GM18498 (cell line): ENCODE measurements around the gene MYZAP.

Experiments used
- ATAC-seq: cut with Tn5 transposase; IDR thresholded peaks from one replicate; pipeline ENCODE4 v1.9.1; 2021; ENCODE audit warnings: mild to moderate bottlenecking, moderate library complexity; ENCODE audit not compliant: unreplicated experiment

Gene MYZAP

DNA sequence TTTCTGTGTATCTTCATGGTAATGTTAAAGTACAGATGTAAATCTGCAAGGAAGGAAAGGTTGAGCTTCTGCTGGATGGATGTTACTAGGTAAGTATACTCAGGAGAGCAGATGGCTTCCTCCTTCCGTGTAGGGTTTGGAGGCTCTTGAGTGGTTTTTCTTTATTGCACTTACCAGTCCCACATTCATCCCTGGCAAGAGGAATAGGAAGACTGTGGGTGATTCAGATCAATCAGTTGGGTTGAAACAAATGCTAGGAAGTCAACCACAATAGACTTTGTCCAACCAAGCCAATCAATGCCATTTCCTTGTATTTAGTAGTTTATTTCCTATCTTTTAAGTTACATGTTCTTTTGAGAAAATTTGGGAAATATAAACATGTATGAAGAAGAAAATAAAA lies 26.6 kb downstream of the MYZAP start:
- ATAC-seq = no peak

DNA sequence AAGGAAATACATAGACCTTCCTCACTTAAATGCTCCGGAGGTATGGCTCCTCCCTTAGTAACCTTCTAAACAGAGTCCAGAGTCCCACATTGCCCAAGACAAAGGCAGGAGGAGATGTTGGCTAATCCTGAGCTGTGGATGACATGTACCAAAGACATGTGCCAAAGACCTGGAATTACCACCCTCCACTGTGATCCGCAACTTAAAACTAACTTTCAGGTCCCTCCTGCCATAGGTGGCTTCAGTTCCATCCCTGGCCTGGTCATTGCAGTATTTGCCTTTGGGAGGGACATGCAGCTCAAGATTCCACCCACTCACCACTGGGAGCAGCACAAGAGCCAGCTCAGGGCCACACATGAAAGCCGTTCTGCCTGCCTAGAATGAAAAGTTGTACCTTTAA lies 28.0 kb downstream of the MYZAP start:
- no peak for ATAC-seq

DNA sequence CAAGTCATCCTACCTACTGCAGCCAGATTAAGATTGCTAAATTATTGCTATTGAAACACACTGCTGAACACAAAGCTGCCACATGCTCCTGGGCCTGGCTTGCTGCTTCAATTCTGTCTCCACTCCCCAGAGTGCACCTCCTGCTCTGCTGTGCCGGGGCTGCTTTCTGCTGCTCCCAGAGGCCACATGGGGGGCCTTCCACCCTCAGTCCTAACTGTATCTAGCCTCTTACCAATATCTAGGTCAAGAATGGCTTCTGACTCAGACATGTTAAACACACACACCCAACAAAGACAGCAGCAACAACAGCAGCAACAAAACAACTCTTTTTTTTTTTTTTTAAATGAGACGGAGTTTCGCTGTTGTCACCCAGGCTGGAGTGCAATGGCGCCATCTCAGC lies 33.0 kb downstream of the MYZAP start:
- ATAC-seq = no peak

DNA sequence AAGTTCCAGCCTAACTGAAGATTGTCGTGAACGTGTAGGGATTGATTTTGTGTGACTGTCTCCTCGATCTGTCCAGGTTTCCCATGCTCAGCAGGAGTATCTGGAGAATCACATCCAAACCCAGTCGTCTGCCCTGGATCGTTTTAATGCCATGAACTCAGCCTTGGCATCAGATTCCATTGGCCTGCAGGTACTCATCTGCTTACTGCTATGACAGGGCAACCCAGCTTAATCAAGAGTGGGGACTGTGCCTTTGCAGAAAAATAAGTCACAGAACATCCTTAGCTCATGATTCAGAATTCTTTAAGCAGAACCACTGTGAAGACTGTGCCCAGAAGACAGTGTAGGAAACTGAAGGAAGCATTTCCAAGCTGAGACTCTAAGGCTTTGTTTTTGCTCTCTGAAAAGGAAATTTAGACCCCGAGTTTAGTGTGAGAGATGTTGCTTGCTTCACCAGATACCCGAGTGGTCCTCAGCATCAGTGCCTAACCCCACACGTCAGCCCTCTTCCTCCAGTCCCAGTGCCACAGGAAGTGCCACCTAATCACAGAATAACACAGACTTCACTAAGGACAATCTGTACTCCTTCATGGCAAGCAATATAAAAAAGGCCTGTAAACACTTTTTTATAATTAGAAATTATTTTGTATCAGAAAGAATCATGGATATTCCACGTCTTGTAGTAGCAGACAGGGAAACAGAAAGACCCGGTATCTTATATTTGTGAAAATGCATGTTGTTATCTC lies 34.2 kb downstream of the MYZAP start:
- ATAC-seq = no peak

DNA sequence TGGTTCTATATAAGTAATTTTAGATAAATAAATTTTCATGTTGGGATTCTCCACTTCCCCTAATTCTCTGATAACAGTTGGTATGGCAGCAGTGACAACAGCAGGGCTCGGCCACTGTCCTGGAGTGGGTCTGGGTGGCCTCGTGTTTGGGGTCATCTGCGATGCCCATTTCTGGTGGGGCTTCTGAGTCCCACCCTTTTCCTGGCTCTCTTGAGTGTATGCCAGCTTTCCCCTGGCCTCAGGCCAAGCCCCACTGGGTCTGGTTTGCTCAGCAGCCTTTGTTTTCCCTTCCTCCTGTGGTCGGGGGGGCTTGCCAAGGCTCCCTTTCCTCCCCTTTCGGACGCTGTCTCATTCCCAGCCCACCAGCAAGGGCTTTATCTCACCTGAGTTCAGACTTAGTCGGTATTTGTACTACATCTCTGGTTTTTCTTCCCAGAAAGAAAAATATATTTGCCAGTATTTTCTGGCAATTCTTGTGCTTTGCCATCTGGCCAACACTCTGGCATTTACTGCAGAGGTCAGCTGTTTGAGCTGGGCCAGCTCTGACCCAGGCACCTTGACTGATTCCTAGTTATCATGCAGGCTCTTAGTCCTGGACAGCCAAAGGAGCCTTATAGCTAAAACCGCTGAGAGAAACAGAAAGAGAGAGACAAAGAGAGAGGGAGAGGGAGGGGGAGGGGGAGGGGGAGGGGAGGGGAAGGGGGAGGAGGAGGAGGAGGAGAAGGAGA lies 35.2 kb downstream of the MYZAP start:
- ATAC-seq = no peak

DNA sequence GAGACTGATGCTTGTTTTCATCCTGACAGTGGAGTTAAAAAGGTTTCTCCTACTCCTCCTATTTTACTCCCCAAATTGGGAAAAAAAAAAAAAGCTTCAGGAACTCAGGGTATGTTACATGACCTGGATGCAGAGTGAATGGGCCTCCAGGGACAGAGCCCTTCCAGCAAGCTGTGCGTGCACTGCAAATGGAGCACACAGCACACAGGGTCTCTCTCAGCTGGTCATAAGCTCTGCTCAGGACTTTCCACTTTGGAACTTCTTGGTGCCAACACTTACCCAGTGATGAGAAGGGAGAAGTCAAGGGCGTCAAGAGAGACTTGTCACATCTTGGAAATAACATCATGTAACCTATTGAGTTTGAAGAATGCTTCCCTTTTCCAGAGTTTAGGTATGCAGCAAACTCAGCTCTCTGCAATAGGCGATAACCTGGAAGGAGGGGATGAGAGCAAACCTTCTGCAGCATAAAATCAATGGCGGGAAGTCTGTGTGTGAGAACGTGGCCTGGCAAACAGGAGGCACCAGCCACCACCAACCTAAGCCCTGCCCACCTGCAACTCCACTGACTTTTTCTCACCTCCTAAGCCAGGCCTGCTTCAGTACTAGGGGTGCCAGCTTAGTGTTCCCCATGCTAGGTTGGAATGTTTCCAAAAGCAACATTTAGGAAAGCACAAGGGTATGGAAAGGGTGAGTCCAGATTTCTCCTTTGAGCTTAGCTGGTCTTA lies 39.8 kb downstream of the MYZAP start:
- ATAC-seq = no peak

DNA sequence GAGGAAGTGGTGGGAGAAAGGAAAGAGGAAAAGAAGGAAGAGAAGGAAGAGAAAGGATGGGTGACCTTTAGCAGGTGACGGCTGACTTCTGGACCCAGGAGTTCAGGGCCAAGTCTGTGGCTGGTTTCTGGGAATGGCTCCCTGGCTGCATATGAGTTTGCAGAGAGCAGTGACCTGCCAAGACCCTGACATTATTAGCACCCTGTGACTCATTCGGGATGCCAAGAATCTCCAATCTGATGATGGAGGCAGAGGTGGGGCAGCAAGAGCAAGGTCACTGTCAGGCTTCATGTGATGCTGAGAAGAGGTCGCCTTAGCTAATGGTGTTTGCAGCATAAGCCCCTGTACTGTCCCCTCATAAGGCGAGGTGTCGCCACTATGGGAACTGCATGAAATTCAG lies 42.6 kb downstream of the MYZAP start:
- ATAC-seq = no peak

DNA sequence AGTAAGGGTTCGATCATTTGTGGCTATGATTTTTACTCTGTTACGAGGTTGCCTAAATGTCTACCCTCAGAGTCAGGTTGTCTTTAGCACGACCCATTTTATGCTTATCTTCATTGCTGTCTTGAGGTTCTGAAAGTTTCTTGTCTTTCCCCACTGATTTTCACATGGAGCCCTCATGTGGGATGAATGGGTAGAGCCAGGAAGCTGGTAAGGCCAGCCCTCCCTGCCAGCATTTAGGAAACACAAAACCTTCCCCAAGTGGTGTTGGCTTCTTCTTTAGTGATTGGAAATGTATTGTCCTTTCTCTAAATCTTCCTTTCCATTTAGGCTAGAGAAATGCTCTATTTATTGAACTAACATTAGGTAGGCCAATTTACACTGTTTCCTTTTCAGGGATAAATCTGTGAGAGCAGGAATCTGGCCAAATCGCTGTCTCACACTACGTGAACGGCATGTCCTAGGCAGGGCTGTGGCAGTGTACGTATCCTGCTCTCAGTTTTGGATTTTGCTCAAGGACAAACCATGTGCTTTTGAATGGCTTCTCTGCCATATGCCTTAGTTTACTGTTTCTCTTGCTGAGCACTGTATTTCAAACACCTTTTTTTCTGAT lies 43.7 kb downstream of the MYZAP start:
- no peak for ATAC-seq

DNA sequence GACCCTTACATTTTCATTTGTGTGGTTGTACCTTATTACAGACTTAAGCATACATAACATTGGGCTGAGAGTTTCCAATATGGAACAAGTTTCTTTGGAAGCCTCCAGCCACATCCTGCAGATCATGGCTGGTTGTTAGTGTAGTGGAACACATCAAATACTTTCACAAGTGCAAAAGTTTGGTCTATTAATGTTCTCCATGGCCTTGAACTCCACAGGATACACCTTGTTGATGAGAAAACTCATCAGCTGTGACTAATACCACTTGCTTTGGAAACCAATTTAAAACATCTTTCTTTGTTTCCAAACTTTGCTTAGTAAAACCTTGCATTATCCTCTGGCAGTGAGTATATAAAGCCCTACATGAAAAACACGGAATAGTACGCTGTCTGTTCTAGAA lies 46.1 kb downstream of the MYZAP start:
- ATAC-seq = no peak

DNA sequence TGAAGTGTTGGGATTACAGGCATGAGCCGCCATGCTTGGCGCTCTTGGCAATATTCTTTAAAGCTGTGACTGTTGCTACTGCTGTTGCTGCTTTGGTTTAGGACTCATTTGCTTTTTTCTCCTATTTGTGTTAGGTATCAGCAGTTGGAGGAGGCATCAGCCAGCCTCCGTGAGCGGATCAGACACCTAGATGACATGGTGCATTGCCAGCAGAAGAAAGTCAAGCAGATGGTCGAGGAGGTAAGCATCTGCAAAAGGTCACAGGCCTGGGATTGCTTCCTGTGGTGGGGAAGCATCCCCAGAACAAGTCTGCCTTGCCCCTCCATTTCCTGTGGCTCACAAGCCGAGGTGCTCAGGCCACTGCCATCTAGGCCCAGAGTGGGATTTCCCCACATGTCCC lies 47.6 kb downstream of the MYZAP start:
- no peak for ATAC-seq

DNA sequence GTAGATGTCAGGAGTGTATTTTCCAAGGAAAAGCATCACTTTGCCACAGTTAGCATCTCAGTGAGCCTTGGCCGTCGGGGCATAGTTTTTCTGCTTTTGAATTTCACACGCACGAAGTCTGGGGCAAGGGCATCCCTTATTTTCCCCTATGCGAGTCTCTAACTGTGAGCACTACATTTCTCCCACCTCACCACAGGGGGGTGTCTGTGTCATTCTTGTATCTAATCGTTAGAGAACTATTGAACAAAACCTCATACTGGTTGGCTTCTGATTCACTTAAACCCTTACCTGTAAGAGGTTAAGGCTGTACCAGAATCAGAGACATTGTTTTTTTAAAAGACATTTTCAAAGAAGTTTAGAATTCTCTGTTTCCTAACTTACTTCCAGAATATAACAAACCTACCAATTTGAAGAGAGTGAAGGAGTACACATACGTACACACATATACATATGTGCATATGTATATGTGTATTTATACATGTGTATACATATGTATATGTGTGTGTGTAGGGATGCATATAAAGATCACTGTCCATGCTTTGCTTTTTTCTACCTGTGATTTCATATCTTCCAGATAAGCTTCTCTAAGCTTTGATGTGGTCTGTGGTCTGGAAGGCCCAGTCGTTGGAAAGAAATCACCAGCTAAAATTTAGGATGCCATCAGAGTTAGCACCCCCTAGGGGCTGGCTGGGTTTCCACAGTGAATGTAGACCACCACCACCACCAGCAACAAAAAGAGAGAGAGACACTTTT lies 49.4 kb downstream of the MYZAP start:
- no peak for ATAC-seq

DNA sequence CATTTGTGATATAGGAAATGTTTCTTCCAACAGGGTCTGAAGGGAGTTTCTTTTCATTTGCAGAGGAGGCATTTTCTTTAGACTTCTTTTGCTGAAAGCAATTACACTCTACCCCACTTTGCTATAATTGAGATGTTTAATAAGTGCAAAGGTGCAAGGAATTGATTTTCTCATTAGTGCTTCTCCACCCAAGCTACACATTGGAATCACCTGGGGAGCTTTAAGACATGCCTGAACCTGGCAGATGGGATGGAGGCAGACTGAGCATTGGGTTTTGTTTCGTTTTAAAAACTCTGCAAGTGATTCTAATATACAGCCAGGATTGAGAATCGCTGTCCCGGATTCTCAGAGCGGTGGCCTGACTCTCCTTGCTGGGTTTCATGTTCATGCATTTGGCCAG lies 52.1 kb downstream of the MYZAP start:
- ATAC-seq = no peak

DNA sequence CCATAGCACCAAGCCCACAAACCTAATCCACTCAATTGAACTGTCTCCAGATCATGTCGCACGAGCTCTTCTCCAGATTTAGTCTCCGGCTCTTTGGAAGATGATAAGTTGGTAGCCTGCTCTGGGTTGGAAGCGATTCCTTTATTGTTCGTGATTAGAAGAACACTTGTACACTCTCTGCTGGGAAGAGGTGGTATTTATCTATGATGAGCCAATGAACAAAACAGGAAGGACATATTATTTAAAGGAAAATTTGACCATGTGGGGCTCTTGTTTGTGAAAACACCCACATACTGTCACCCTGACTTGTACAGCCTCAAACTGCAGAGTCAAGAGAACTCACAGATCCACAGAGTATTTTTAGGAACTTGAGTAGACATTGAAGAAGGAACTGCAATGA lies 54.4 kb downstream of the MYZAP start:
- no peak for ATAC-seq

DNA sequence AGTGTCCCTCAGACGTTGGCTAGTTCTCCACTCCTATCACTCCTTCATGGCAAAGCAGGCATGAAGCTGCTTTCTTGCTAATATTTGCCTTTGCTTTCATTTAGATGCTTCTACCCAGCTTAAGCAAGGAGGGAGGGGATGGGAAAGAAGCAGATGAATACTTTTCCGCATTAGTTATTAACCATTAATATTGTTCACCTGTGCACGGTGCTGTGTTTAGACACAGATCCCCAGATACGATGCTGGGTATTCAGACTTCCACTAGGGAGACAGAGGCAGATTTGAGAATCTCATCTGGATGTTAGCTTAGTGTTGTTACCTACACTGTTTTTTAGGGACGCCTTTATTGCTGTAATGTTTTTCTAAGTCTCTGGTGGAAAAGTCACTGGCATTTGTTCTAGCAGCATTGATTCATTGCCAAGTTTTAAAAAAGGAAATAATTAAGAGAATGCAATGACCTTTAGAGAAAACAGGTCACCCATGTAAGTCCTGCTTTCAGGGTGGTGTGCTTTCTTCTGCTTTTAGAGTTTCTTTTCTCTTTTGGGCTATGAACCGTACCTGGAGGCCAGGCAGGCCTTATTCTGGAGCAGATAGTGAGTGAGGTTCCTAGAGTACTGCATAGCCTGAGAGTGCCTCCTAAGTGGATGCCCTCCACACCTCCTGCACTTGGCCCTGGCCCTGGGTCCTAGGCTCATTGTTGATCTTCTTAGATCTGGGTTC lies 55.5 kb downstream of the MYZAP start:
- peak; percentile 65 for ATAC-seq

DNA sequence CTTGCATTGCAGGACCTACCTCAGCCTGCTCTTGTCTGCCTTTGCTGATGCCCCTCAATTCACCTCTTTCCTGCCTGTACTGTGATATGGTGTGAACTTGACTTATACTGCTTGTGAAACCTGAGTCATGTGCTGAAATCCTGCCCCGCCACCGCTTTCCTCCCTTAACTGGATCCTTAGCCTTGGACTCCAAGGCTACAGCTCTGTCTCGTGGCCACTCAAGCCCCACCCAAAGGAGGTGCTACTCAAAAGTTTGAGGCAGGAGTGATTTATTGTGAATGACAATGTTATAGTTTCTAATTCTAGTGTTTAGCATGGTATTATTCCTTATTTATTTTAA lies 56.1 kb downstream of the MYZAP start:
- ATAC-seq = peak; percentile 54

DNA sequence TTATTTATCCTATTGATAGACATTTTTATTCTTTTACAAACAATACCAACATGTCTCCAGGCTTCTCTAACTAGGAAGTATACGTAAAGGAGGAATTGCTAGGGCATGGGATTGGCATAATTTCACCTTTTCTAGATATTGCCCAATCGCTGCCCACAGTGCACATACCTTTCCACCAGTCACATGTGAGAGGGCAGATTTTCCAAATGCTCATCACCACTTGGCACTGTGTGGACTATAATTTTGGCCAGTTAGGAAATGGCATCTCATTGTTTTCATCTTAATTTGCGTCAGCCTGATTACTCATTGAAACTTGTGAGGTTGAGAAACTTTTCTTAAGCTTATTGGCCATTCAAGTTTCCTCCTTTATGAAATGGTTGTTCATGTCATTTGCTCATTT lies 57.4 kb downstream of the MYZAP start:
- no peak for ATAC-seq

DNA sequence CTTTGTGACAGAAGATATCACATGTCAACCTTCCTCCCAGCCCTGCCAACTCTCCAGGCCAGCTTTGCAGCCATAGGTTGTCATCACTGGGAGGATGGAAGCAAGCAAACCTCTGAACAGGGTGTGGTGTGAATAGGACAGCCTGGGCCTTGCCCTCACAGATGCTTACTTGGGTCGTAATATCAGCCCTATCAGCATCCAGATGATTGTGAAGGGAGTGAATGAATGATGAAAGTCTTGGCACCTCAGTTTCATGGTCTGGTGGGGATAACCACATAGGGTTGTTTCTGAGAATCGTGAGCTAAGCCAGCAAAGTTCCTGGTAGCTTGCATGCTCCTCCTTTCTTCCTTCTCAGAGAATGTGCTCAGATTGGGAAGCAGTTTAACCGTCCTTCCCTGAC lies 59.7 kb downstream of the MYZAP start:
- no peak for ATAC-seq

DNA sequence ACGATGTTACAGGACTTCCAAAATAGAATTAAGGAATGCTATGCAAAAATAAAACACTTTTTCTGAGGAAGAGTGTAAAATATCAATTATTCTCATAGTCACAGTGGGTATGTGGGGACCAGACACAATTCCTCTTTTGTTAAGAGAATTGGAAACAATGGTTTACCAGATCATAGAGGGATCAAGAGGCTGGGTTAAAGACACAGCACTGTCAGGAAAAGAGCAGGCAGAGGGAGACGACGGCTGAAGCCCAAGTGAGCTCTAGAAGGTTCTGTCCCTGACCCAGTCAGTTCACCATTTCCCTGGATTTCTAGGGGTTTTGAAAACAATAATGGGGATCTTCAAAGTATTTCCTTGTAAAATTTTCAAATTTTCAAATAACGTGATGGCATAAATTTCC lies 60.8 kb downstream of the MYZAP start:
- no peak for ATAC-seq

DNA sequence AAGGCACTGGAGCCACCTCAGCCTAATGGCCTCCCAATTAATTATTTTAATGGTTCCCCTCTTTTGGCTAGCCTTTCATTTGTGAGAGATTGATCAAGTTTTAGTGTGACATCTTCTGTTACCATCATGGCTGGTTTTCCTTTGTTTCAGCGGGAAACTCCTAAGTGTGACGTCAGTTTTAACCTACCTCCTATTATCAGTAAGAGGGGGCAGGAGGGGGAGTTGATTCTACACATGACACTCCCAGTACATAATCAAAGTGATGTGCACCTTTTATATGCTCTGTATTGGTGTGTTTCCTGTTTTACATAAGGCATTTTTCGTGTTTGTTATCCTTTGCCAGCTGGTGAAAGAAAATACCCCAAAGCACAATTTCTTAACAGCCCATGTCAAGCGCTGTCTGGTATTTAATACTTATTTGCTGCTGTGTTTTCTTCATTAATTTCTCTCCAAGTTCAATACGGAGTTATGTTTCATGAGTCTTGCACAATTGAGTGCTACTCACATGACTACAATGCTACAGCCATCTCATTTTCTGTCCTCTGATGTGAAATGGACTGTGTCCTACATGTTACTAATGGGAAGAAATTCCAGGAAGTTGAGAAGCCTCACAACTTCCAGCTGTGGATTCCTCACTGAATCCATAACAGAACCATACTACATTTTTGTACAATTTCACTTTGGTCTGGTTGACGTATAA lies 62.6 kb downstream of the MYZAP start:
- ATAC-seq = no peak

DNA sequence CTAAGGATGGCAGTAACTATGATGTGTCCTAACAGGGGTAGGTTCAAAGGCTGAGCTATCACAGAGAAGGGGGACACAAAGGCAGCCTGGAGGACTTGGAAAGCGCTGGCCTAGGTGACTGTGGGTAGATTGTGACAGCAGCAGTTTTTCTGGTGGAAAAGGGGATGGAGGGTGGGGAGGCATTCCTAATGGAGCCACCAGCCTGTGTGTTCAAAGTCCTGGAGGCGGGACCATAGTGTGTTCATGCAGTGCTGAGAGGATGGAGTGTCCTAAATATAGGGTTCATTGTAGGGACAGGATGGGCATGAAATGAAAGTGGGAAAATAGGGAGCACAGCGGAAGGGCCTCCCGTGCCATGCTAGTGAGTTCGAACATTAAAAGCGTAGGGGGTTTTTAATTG lies 63.3 kb downstream of the MYZAP start:
- no peak for ATAC-seq
